ENCODE data around the gene NEK7. TPM values are rescaled to one million over a fixed set of nuclear protein-coding genes. Genes with fewer than 3 reads are reported as not detected.

Gene NEK7
- total RNA-seq, 2 donors from 2014 or later = 168 to 228 TPM

GRCh38 chr1:198330982-198331615 lies 174.3 kb downstream of the NEK7 start:
- Histone ChIP-seq H3K4me3 (no peak overlapping the region), H3K4me1 (no peaks in the 10 kb centered on the region), H3K27ac (no peak overlapping the region), H3K9me3 (no peaks in the 10 kb centered on the region), H3K36me3 (no peaks in the 10 kb centered on the region), H3K27me3 (no peaks in the 10 kb centered on the region)
- TF ChIP-seq, protein P1, sequence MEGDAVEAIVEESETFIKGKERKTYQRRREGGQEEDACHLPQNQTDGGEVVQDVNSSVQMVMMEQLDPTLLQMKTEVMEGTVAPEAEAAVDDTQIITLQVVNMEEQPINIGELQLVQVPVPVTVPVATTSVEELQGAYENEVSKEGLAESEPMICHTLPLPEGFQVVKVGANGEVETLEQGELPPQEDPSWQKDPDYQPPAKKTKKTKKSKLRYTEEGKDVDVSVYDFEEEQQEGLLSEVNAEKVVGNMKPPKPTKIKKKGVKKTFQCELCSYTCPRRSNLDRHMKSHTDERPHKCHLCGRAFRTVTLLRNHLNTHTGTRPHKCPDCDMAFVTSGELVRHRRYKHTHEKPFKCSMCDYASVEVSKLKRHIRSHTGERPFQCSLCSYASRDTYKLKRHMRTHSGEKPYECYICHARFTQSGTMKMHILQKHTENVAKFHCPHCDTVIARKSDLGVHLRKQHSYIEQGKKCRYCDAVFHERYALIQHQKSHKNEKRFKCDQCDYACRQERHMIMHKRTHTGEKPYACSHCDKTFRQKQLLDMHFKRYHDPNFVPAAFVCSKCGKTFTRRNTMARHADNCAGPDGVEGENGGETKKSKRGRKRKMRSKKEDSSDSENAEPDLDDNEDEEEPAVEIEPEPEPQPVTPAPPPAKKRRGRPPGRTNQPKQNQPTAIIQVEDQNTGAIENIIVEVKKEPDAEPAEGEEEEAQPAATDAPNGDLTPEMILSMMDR (IDR thresholded peaks at IDR 0.05) = no peak
- DNase-seq (ENCODE audit: low spot score) = no peak

GRCh38 chr1:198333744-198334143 lies 176.9 kb downstream of the NEK7 start:
- Histone ChIP-seq H3K36me3 (no peaks in the 10 kb centered on the region), H3K27ac (no peak overlapping the region), H3K27me3 (no peaks in the 10 kb centered on the region), H3K4me1 (no peaks in the 10 kb centered on the region), H3K9me3 (peaks cover 0 to 3% of the 10 kb centered on the region in 2 donors), H3K4me3 (no peak overlapping the region)
- TF ChIP-seq, protein P1 (IDR thresholded peaks at IDR 0.05) = no peak
- no peak for DNase-seq (ENCODE audit: low spot score)

- Histone ChIP-seq H3K9me3 (peaks cover 0 to 3% of the 10 kb centered on the region in 2 donors), H3K36me3 (no peaks in the 10 kb centered on the region), H3K4me1 (no peaks in the 10 kb centered on the region), H3K27ac (no peak overlapping the region), H3K27me3 (no peaks in the 10 kb centered on the region), H3K4me3 (no peak overlapping the region)
- TF ChIP-seq, protein P1 (IDR thresholded peaks at IDR 0.05) = no peak
- DNase-seq (ENCODE audit: low spot score) = no peak
These were observed 178.9 kb downstream of the NEK7 start for GRCh38 chr1:198335663-198336062.

DNA sequence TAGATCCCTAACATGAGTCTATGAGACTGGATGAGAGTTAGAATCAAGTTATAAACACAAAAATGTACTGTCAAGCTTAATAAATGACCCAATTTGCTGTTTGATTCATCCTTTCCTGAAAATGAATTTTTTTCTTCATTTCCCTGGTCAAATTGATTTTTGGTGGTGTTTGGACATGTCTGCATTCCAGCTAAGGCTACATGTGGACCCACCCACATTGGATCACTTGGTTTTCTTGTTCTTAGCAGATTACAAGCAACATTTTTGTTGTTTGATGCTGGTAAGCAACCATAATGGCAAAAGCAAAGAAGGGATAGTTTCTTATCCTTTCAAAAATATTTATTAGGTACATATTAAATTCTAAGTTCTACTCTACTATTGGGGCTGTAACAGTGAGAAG lies 181.1 kb downstream of the NEK7 start:
- TF ChIP-seq, protein P1 (IDR thresholded peaks at IDR 0.05) = no peak
- Histone ChIP-seq H3K9me3 (peaks cover 0 to 3% of the 10 kb centered on the region in 2 donors), H3K4me3 (no peak overlapping the region), H3K27ac (no peak overlapping the region), H3K36me3 (no peaks in the 10 kb centered on the region), H3K4me1 (no peaks in the 10 kb centered on the region), H3K27me3 (no peaks in the 10 kb centered on the region)
- DNase-seq (ENCODE audit: low spot score) = no peak

- TF ChIP-seq, protein P1 (IDR thresholded peaks at IDR 0.05) = no peak
- H3K4me3 ChIP-seq = no peak overlapping the region
- H3K27me3 ChIP-seq = no peaks in the 10 kb centered on the region
- H3K36me3 ChIP-seq = no peaks in the 10 kb centered on the region
- H3K27ac ChIP-seq = no peak overlapping the region
- no peaks in the 10 kb centered on the region for H3K4me1 ChIP-seq
- DNase-seq (ENCODE audit: low spot score) = no peak
- H3K9me3 ChIP-seq = peaks cover 0 to 3% of the 10 kb centered on the region in 2 donors
These were observed 183.3 kb downstream of the NEK7 start for GRCh38 chr1:198340139-198340538.

DNA sequence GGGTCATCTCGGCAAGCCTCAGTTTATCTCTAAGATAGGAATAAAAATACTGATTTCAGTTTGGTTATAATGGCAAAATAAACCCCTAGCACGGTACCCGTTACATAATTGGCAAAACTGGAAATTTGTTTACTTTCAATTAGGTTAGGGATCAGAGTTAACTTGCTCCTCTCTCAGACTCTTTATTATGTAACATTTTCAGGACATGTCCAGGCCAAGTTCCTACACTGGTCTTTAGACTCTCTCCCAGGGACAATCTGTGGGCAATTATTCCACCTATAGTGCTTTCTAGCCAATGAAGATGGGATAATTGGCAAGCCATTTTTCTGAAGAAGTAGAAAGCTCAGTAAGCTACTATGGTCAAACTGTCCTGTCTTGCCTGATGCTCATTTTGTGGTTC lies 189.4 kb downstream of the NEK7 start:
- TF ChIP-seq, protein P1 (IDR thresholded peaks at IDR 0.05) = no peak
- Histone ChIP-seq H3K4me1 (no peaks in the 10 kb centered on the region), H3K27me3 (no peaks in the 10 kb centered on the region), H3K4me3 (no peak overlapping the region), H3K27ac (no peak overlapping the region), H3K9me3 (no peaks in the 10 kb centered on the region), H3K36me3 (no peaks in the 10 kb centered on the region)
- no peak for DNase-seq (ENCODE audit: low spot score)

All from right atrium auricular region (tissue), 2 donors.